ENCODE measurements around the gene TTC23L. TPM values are rescaled to one million over a fixed set of nuclear protein-coding genes. Genes with fewer than 3 reads are reported as not detected.
A peak's percentile ranks its signal among the peaks of the same experiment; 100 is the strongest.
"Not testable (repeated sequence)": the region's sequence is repeated elsewhere in the genome, so short reads cannot be mapped to it uniquely, and the experiment has no call there.

TTC23L gene
- total RNA-seq, 1 experiment from 2014 or later: 0.55 TPM

DNA sequence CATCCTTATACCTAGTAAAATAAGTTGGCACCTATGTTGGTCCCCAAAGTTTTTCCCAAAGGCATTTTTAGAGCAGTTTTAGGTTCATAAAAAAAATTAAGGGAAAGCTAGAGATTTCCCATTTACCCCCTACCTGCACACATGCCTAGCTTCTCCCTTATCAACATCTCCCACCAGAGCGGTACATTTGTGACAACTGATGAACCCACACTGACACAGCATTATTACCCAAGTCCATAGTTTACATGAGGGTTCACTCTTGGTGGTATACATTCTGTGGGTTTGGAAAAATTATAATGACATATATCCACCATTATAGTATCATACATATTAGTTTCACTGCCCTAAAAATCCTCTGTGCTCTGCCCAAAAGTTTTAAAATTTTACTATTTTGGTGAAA is 64.3 kb downstream of the TTC23L start:
- H3K4me3 ChIP-seq (ENCODE audit: insufficient read depth, low read depth, low read length): no peak overlapping the region
- H3K36me3 ChIP-seq (replicated peaks; ENCODE audit: control insufficient read depth, insufficient read depth, low read length): no peaks in the 10 kb centered on the region; the same call in none of the 2 replicates
- H3K27me3 ChIP-seq (ENCODE audit: control insufficient read depth, insufficient read depth, low read length): no peaks in the 10 kb centered on the region
- DNase-seq: no peak

GRCh38 chr5:34905564-34905963 is 66.6 kb downstream of the TTC23L start:
- Histone ChIP-seq H3K36me3 (replicated peaks; ENCODE audit: control insufficient read depth, insufficient read depth, low read length) (no peaks in the 10 kb centered on the region; the same call in none of the 2 replicates), H3K27me3 (ENCODE audit: control insufficient read depth, insufficient read depth, low read length) (no peaks in the 10 kb centered on the region), H3K4me3 (ENCODE audit: insufficient read depth, low read depth, low read length) (no peak overlapping the region)
- no peak for DNase-seq

DNA sequence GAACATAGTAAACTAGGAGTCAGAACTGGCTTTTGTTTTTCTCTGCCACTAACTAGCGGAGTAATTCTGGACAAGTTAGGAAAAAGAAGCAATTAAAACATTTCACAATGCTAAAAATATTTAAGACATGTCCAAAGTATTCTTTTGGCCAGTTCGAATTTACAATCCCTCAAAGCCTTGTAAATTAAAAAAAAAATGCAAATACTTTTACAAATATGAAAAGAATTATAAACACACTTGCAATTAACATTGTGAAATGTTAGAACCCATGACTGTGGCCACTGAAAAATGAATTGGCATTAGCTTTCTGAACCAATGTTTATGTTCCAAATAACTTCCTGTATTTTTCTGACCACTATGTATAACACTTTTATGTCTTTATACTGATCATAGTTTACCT is 74.1 kb downstream of the TTC23L start:
- no peak overlapping the region for H3K4me3 ChIP-seq (ENCODE audit: insufficient read depth, low read depth, low read length)
- no peaks in the 10 kb centered on the region for H3K27me3 ChIP-seq (ENCODE audit: control insufficient read depth, insufficient read depth, low read length)
- no peak for DNase-seq
- H3K36me3 ChIP-seq (replicated peaks; ENCODE audit: control insufficient read depth, insufficient read depth, low read length): peaks cover 10% of the 10 kb centered on the region

GRCh38 chr5:34914671-34915138 is 75.7 kb downstream of the TTC23L start:
- Histone ChIP-seq H3K4me3 (ENCODE audit: insufficient read depth, low read depth, low read length) (peak overlapping the region; percentile 97), H3K36me3 (replicated peaks; ENCODE audit: control insufficient read depth, insufficient read depth, low read length) (peaks cover 16% of the 10 kb centered on the region), H3K27me3 (ENCODE audit: control insufficient read depth, insufficient read depth, low read length) (no peaks in the 10 kb centered on the region)
- peak; percentile 41 for DNase-seq

- Histone ChIP-seq H3K27me3 (ENCODE audit: control insufficient read depth, insufficient read depth, low read length) (no peaks in the 10 kb centered on the region), H3K4me3 (ENCODE audit: insufficient read depth, low read depth, low read length) (peak within 1 kb of the TSS; percentile 97), H3K36me3 (replicated peaks; ENCODE audit: control insufficient read depth, insufficient read depth, low read length) (peaks cover 18% of the 10 kb centered on the region)
- peak; percentile 91 for DNase-seq
Measured at GRCh38 chr5:34915139-34915855, 76.3 kb downstream of the TTC23L start, which contains the start of the genes BRIX1 and RAD1. Gene BRIX1 (plus strand): TSS chr5:34915711. CDS start chr5:34915739, 28 bp downstream. Gene RAD1 (minus strand): TSS chr5:34915504. CDS start chr5:34914892, 612 bp downstream.

- Histone ChIP-seq H3K4me3 (ENCODE audit: insufficient read depth, low read depth, low read length) (peak overlapping the region; percentile 97), H3K27me3 (ENCODE audit: control insufficient read depth, insufficient read depth, low read length) (no peaks in the 10 kb centered on the region), H3K36me3 (replicated peaks; ENCODE audit: control insufficient read depth, insufficient read depth, low read length) (peaks cover 21% of the 10 kb centered on the region)
- no peak for DNase-seq
Measured at GRCh38 chr5:34915856-34916192, 76.9 kb downstream of the TTC23L start.

DNA sequence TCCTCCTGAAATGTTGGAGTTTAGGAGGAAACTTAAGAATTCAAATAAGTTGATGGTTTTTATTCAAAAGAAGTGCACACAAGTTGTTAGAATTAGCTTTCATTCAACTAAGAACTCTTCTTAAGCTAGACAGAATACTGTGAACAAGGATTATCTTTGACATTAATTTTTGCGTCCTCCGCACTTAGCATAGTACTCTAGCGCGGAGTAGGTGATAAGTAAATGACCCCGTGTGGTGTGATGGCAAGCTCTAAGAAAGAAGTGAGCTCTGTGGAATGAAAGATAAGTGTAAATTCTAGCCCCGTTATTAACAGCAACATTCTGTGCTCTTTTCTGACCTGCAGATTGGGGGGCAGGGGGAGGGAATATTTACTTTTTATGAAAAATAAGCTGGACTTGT is 77.6 kb downstream of the TTC23L start:
- Histone ChIP-seq H3K36me3 (replicated peaks; ENCODE audit: control insufficient read depth, insufficient read depth, low read length) (peaks cover 18% of the 10 kb centered on the region), H3K27me3 (ENCODE audit: control insufficient read depth, insufficient read depth, low read length) (no peaks in the 10 kb centered on the region), H3K4me3 (ENCODE audit: insufficient read depth, low read depth, low read length) (peak overlapping the region; percentile 97)
- no peak for DNase-seq

DNA sequence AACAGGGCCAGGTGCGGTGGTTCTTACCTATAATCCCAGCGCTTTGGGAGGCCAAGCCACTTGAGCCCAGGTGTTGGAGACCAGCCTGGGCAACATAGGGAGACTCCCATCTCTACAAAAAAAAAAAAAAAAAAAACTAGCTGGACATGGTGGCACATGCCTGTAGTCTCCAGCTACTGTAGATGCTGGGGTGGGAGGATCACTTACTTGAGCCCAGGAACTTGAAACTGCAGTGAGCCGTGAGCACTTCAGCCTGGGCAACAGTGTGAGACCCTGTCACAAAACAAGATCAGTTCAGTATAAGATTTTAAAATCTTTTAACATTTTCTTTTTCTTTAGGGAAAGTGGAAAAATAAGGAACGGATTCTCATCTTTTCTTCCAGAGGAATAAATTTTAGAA is 79.1 kb downstream of the TTC23L start:
- Histone ChIP-seq H3K27me3 (ENCODE audit: control insufficient read depth, insufficient read depth, low read length) (no peaks in the 10 kb centered on the region), H3K36me3 (replicated peaks; ENCODE audit: control insufficient read depth, insufficient read depth, low read length) (peaks cover 18% of the 10 kb centered on the region), H3K4me3 (ENCODE audit: insufficient read depth, low read depth, low read length) (no peak overlapping the region)
- no peak for DNase-seq

GRCh38 chr5:34919077-34919476 is 80.1 kb downstream of the TTC23L start:
- DNase-seq: no peak
- peaks cover 20% of the 10 kb centered on the region for H3K36me3 ChIP-seq (replicated peaks; ENCODE audit: control insufficient read depth, insufficient read depth, low read length)
- H3K4me3 ChIP-seq (ENCODE audit: insufficient read depth, low read depth, low read length): no peak overlapping the region
- H3K27me3 ChIP-seq (ENCODE audit: control insufficient read depth, insufficient read depth, low read length): no peaks in the 10 kb centered on the region

- DNase-seq; H3K27me3 ChIP-seq (ENCODE audit: control insufficient read depth, insufficient read depth, low read length); H3K4me3 ChIP-seq (ENCODE audit: insufficient read depth, low read depth, low read length): not testable (repeated sequence)
- H3K36me3 ChIP-seq (replicated peaks; ENCODE audit: control insufficient read depth, insufficient read depth, low read length): peaks cover 32% of the 10 kb centered on the region
Measured at GRCh38 chr5:34923256-34923655, 84.3 kb downstream of the TTC23L start.

DNA sequence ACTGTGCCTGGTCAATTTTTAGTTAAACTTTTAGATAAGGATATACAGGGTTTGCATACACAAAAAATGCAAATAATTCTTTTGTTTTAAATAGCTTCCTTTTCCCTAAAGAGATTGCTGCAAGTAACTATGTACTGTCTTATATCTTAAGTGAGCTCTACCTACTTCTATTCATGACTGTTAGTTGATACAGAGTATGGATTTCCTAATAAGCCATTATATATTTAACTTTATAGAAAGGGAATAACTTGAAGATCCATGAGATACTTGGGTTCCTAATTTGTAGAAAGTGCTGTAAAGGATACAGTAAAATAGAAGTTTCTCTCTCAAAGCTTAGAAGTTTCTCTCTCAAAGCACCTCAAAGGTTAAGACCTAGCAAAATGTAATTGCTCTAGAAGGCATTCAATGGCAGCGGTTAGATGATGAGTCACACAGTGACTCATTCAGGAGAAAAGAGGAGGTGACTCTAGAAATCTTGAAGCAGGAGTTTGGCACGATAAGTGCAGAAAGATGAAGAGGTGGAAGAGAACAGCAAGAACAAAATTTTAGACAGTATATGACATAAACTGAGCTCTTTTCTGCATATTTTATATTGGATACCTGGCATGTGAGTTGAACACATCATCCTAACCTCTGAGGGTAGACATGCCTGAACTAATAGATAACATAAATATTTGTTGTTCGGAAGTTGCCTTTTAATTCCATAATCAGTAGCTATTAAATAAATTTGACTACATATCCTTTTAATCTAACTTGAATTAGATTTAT is 84.9 kb downstream of the TTC23L start:
- DNase-seq: no peak
- H3K4me3 ChIP-seq (ENCODE audit: insufficient read depth, low read depth, low read length): no peak overlapping the region
- peaks cover 32% of the 10 kb centered on the region for H3K36me3 ChIP-seq (replicated peaks; ENCODE audit: control insufficient read depth, insufficient read depth, low read length)
- no peaks in the 10 kb centered on the region for H3K27me3 ChIP-seq (ENCODE audit: control insufficient read depth, insufficient read depth, low read length)

DNA sequence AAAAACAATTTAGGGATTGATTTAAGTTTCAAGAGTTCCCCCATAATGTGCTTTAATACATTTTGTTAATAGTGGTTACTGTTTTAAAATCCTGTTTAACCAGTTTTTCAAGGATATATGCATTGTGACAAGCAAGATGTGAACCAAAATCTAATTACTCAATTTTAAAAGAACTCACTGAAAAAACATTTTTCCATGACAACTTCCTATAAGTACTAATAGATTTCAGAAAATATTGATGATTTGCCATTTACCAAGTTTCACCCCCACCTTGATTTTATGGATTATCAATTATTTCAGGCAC is 85.5 kb downstream of the TTC23L start:
- peaks cover 29% of the 10 kb centered on the region for H3K36me3 ChIP-seq (replicated peaks; ENCODE audit: control insufficient read depth, insufficient read depth, low read length)
- H3K4me3 ChIP-seq (ENCODE audit: insufficient read depth, low read depth, low read length): no peak overlapping the region
- DNase-seq: no peak
- no peaks in the 10 kb centered on the region for H3K27me3 ChIP-seq (ENCODE audit: control insufficient read depth, insufficient read depth, low read length)

DNA sequence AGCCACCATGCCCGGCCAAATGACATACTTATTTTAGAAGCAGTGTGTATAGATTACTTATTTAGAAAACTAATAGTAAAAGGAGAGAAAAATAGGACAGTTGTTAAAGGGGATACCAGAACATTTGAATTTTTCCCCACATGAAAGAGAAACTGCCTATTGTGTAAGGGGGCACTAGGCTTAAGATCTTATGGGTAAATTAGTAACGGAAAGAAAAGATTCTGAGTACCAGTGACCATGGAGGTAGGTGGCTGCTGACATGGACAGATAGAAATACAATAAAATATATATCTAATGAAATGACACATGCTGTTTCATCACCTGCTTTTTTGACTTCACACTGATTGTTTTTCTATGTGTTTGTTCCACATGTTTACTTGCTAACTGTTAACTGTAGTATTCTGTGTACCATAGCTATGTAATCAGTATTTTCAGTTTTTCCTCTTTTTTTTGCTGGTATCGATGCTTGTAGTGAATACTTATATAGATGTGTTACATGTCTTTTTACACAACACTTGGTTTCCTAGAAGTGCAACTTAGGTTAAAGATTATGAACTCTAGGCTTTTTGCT is 87.4 kb downstream of the TTC23L start:
- H3K4me3 ChIP-seq (ENCODE audit: insufficient read depth, low read depth, low read length): no peak overlapping the region
- no peak for DNase-seq
- H3K27me3 ChIP-seq (ENCODE audit: control insufficient read depth, insufficient read depth, low read length): no peaks in the 10 kb centered on the region
- peaks cover 19% of the 10 kb centered on the region for H3K36me3 ChIP-seq (replicated peaks; ENCODE audit: control insufficient read depth, insufficient read depth, low read length)

DNA sequence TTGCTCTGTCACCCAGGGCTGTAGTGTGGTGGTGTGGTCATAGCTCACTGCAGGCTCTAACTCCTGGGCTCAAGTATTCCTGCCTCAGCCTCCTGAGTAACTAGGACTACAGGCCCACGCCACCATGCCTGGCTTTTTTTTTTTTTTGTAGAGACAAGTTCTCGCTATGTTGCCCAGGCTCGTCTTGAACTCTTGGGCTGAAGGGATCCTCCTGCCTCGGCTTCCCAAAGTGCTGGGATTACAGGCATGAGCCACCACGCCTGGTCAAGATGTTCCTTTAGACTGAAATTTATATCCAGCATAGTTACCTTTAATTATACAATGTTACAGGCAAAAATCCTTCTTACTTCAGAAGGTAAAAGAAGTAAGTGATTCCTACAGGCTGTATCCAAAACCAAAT is 88.8 kb downstream of the TTC23L start:
- DNase-seq: no peak
- peaks cover 17% of the 10 kb centered on the region for H3K36me3 ChIP-seq (replicated peaks; ENCODE audit: control insufficient read depth, insufficient read depth, low read length)
- no peaks in the 10 kb centered on the region for H3K27me3 ChIP-seq (ENCODE audit: control insufficient read depth, insufficient read depth, low read length)
- H3K4me3 ChIP-seq (ENCODE audit: insufficient read depth, low read depth, low read length): no peak overlapping the region

GRCh38 chr5:34928267-34928666 is 89.3 kb downstream of the TTC23L start:
- no peak for DNase-seq
- peaks cover 15% of the 10 kb centered on the region for H3K36me3 ChIP-seq (replicated peaks; ENCODE audit: control insufficient read depth, insufficient read depth, low read length)
- no peaks in the 10 kb centered on the region for H3K27me3 ChIP-seq (ENCODE audit: control insufficient read depth, insufficient read depth, low read length)
- no peak overlapping the region for H3K4me3 ChIP-seq (ENCODE audit: insufficient read depth, low read depth, low read length)
